ENCODE results near the gene CASK.

Gene CASK, protein sequence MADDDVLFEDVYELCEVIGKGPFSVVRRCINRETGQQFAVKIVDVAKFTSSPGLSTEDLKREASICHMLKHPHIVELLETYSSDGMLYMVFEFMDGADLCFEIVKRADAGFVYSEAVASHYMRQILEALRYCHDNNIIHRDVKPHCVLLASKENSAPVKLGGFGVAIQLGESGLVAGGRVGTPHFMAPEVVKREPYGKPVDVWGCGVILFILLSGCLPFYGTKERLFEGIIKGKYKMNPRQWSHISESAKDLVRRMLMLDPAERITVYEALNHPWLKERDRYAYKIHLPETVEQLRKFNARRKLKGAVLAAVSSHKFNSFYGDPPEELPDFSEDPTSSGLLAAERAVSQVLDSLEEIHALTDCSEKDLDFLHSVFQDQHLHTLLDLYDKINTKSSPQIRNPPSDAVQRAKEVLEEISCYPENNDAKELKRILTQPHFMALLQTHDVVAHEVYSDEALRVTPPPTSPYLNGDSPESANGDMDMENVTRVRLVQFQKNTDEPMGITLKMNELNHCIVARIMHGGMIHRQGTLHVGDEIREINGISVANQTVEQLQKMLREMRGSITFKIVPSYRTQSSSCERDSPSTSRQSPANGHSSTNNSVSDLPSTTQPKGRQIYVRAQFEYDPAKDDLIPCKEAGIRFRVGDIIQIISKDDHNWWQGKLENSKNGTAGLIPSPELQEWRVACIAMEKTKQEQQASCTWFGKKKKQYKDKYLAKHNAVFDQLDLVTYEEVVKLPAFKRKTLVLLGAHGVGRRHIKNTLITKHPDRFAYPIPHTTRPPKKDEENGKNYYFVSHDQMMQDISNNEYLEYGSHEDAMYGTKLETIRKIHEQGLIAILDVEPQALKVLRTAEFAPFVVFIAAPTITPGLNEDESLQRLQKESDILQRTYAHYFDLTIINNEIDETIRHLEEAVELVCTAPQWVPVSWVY

GRCh38 chrX:41923211-41923977, at the start of gene CASK:
Gene CASK, minus strand, starts transcription at chrX:41923554. Its CDS starts 566 bp downstream, at chrX:41922988.
- peak; percentile 68 for DNase-seq (ENCODE audit: low read depth)

- no peak for DNase-seq (ENCODE audit: low read depth)
Observed at GRCh38 chrX:41971346-41971745, 48.0 kb upstream of the CASK start.

DNA sequence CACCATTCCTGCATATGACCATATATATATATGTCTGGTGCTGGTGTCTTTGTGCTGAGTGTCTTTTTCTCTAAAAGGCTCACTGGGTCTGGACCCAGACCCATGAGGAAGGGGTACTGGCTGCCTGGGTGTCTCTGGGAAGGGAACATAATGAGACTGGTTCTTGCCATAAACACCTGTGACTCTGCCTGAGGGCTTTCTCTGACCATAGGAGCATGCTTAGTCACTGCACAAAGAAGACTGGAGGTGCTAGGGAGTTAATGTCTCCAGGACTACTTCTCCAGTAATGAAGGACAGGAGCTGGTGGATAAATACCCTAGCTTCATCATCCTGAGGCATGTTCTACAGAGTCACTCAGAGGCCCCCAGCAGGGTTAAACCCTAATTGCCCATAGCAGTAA, 47.1 kb upstream of the CASK start:
- no peak for DNase-seq (ENCODE audit: low read depth)

GRCh38 chrX:41963348-41963747, 40.0 kb upstream of the CASK start:
- no peak for DNase-seq (ENCODE audit: low read depth)

DNA sequence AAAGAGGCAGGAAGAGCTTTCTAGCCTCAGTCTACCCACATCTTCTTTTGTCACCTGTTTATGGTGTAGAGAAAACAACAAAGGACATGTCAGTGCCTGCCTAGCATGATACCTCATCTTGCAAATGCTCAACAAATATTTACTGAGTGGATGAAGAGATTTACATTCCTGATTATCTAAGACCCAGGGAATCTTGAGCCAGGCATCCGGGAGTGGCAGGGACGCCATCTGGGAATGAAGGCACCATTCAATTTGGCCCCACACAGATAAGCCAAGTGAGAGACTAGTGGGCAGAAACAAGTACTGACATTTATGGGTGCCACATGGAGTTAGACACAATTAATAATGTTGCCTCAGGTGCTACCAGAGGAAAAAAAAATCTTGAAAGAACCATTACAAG, 36.8 kb upstream of the CASK start:
- no peak for DNase-seq (ENCODE audit: low read depth)

- DNase-seq (ENCODE audit: low read depth) = no peak
Observed at GRCh38 chrX:41958861-41959260, 35.5 kb upstream of the CASK start.

DNA sequence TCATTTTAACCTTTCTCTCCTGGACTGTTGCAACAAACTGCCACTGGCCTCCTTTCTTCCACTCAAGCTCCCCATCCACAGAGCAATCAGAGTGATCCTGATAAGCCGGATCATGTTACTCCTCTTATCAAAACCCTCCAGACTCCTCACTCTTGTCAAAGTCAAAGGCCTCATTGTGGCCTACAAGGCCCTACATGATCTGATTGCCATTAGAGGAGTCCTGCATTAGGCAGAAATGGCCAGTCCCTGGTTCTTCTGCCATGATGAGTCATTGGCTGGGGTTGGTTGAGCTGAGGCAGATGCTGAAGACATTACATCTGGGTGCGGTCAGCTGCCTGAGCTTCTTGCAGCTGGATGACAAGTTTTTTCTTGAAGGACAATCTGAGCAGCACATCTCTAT, 32.7 kb upstream of the CASK start:
- DNase-seq (ENCODE audit: low read depth) = no peak

DNA sequence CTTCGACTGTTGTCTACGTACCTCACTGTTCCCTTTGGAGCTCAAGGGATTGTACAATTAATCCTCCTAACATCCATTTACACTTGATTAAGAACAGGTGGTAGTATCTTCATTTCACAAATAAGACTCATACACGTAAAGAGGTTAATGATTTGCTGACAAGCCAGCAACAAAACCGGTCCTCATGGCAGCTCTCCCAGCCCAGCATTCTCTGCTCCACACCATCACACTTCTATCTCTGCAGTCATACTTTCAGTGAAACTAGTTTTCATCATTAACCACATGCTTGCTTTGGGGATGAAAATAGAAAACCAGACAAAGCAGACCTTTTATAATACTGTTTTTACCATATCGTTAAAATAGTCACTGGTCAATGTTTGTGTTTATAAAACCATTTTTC, 28.7 kb upstream of the CASK start:
- DNase-seq (ENCODE audit: low read depth) = no peak

DNA sequence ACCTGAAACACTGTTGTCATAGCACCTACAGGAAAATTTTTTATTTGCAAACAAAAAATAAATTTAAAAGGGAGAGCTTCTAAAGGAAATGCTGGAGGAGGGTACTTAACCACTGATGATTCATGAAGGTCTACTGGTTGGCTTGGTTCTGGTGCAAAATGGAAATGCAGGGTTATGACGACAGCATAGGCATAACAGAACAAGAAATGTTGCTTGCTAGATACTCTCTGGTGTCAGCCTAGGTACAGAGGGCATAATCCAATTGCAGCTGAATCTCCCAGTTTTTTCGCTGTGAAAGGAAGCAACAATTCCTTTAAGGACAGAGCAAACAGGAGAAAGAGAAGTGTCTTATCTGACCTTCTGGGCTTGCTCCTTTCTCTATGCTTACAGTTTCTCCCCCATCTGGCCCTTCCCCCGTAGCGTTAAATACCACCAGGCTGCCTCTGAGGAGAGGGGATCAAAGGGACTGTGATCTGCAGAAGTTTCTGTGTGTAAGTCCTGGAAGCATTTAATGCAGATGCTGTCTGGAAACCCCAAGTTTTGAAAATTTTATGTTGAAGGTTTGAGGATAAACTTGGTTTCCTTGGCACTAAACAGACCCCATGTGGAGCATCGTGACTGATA, 23.7 kb upstream of the CASK start:
- DNase-seq (ENCODE audit: low read depth) = no peak

GRCh38 chrX:41946235-41946634, 22.9 kb upstream of the CASK start:
- no peak for DNase-seq (ENCODE audit: low read depth)

- DNase-seq (ENCODE audit: low read depth) = no peak
Observed at GRCh38 chrX:41935832-41936231, 12.5 kb upstream of the CASK start.

DNA sequence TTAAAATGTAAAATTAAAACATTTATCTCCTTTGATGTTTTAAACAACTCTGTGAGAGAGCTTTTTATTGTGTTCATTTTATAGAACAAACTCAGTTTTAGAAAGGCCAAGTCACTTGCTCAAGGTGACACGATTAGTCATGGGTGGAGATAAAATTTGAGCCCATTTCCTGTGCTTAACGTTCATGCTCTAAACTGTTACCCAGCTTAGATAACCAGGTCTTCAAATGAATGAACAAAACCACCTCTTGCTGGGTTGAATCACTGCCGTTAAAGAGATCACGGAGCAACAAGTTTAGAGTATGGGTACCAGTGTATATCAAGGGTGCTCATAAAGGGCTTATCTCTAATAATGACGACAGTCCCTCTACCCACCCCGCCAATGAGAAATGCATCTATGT, 10.2 kb upstream of the CASK start:
- no peak for DNase-seq (ENCODE audit: low read depth)

GRCh38 chrX:41932885-41933284, 9.5 kb upstream of the CASK start:
- no peak for DNase-seq (ENCODE audit: low read depth)

GRCh38 chrX:41931591-41931990, 8.2 kb upstream of the CASK start:
- no peak for DNase-seq (ENCODE audit: low read depth)

DNA sequence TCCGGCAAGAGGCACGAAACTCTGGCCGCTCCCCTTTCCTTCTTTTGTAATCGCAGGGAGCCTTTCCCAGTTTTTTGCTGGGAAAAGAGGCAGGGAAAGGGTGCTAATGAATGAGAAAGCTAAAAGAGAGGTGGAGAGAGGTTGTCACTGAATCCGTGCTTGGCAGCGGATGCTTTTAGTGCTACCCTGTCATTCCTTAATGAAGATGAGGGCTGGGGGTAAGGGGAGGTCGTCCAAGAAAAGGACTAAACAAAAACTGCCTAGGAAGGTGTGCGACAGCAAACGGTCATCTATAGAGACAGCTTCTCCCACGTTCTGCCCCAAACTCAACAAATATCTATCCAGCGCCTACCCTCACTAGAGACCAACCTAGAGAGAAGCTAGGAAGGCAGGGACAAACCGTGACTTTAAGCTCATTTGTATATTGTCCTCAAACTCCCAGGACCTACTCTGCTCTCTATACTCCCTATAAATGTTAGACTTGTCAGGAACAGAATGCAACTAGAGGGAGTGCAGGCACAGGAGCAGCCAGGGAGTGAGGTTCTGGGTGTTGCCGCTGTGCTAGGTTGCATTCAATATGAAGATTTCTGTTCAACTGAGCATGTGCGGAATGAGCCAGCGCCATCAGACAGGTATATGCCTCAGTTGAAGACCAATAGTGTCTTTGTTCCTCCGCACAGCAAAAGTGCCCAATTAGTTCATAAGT, 777 bp upstream of the CASK start:
- no peak for DNase-seq (ENCODE audit: low read depth)

DNA sequence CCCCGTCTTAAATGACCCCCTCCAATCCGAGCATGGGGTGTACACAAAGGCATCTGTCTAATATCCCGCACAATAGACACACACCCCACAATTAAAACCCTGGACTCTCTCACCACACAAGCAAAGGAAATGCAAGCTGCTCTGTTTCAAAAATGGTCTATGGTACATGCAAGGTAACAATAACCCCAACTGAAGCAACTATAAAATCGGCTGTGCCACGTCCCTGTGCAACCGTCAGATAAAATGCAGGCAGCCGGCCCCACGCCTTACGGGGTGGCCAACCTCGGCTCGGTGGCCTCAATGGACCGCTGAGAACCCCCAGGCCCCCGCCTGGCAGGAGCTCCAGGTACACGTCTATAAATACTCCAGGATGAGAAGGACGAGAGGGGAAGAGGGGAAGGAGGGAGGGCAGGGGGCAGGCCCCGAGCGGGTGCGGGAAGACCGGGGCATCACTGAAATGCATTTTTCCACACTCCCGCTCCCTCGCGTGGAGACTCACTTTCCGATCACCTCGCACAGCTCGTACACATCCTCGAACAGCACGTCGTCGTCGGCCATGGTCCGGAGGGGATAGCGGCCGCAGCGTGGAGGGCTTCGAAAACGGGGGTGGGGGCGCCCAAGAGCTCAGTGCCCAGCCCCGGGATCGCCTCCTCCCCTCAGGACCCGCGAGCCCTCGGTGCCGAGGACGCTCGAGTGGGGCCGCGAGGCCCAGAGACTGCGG, 763 bp downstream of the CASK start:
- no peak for DNase-seq (ENCODE audit: low read depth)

DNA sequence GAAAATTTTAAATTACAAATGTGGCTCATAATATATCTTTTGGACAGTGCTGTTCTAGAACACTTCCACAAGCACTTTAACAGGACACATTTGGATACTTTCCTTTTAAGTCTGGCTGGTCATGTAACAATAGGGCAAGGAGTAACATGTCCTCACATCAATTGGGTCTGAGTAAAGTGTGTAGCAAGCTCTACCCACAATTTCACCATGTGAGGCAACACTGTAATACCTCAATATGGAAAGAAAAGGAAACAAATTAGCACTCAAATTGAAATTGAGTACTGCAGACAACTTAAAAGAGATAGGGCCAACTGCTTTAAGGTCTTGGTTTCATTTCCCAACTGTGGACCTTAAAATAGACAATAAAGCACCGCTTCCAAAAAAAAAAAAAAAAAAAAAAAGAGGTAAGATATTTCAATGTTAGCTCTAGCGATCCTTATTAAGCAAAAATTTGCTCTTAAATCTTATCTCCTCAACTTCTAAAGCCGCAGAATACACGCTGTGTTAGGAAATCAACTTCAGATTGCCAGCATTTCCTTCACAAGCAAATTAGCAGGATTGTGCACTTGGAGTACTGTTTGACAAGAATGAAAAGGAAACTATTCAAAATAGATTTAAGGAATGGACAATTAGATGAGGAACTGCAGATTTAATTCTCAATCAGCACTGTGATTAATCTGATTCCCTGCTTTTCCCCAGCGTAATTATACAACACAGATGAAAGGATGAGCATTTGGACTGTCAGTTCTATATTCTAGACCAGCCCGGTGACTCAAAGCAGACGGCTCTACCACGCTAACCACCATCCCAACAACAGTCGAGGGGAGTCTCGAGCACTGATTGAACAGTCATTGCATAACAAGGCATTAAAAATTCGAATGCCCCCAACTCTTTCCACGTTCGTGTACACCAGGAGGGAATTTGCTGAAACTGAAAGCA, 1.6 kb downstream of the CASK start:
- DNase-seq (ENCODE audit: low read depth) = no peak

DNA sequence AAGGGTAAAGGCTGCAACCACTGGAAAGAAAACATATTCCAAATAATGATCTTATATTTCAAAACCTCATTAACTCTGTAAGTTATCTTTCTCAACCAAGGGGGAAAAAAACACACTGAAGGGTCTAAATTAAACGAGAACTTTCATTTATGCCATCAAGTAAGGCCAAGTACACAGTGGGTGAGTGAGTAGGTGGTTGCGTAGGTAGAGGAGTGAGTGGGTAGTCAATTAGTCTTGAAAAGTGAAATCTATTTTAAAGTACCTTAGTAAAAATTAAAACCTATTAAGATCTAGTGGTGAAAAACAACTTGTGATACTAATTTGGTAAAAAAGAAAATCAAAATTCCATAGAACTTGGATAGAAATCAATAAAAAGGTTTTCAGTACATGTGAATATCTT, 3.5 kb downstream of the CASK start:
- no peak for DNase-seq (ENCODE audit: low read depth)

GRCh38 chrX:41917517-41917916, 5.8 kb downstream of the CASK start:
- DNase-seq (ENCODE audit: low read depth) = no peak

GRCh38 chrX:41913476-41913875, 9.9 kb downstream of the CASK start:
- no peak for DNase-seq (ENCODE audit: low read depth)
